Endothelial cell (in vitro differentiated cells): ENCODE measurements around the gene NPB. TPM values are rescaled to one million over a fixed set of nuclear protein-coding genes. Genes with fewer than 3 reads are reported as not detected.

Experiments used
- DNase-seq: peaks from one replicate; pipeline ENCODE4 v3.0.0; 2021; ENCODE audit warnings: low spot score
- H3K27ac Mint-ChIP-seq: one replicate; pipeline ENCODE4 v1.8.0; 2021; ENCODE audit warnings: mixed read lengths, inconsistent platforms; ENCODE audit not compliant: unreplicated experiment
- H3K27me3 Mint-ChIP-seq: one replicate; pipeline ENCODE4 v1.8.0; 2021; ENCODE audit warnings: mild to moderate bottlenecking, moderate library complexity, mixed read lengths, inconsistent platforms; ENCODE audit not compliant: unreplicated experiment
- H3K36me3 Mint-ChIP-seq: one replicate; pipeline ENCODE4 v1.8.0; 2021; ENCODE audit warnings: mild to moderate bottlenecking, low read depth, mixed read lengths, inconsistent platforms; ENCODE audit not compliant: unreplicated experiment
- H3K4me1 Mint-ChIP-seq: one replicate; pipeline ENCODE4 v1.8.0; 2021; ENCODE audit warnings: mild to moderate bottlenecking, mixed read lengths, inconsistent platforms; ENCODE audit not compliant: unreplicated experiment
- H3K4me3 Mint-ChIP-seq: one replicate; pipeline ENCODE4 v1.8.0; 2021; ENCODE audit warnings: mild to moderate bottlenecking, mixed read lengths, inconsistent platforms; ENCODE audit not compliant: unreplicated experiment
- H3K9me3 Mint-ChIP-seq: one replicate; pipeline ENCODE4 v1.8.0; 2021; ENCODE audit warnings: mixed read lengths, inconsistent platforms; ENCODE audit not compliant: unreplicated experiment
- CTCF ChIP-seq: fragments of 200-600 bp; sonication (generic); IDR thresholded peaks from one replicate; pipeline ENCODE4 v1.5.0; 2021; ENCODE audit warnings: antibody characterized with exemption; ENCODE audit not compliant: unreplicated experiment
- total RNA-seq: library from RNA; stranded (reverse); fragmentation: NEBNext Ultra II Directional; extraction: Animal tissue kit (Norgen Biotek cat#: 25700); gene quantifications from one replicate; pipeline ENCODE4 v1.2.1, GENCODE V29; 2021; ENCODE audit not compliant: unreplicated experiment

NPB gene
- total RNA-seq, 1 donor from 2014 or later: 0.56 TPM

DNA sequence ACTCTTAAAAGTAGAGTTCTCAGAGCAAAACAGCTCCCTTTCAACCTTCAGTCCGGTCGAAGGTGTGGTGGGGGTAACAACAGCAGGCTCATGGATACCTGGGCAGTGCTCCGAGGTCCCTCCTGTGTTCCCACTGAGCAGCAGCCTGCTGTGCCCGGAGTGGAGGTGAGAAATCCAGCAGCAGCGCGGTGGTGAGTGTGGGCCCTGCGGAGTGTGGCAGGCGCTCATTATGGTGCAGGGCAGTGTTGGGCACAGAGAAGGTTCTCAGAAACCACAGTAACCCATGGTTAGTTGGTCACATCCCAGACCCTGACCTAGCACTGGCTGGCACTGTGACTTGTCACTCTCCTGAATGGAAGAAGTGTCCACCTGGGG lies 36.7 kb upstream of the NPB start:
- H3K36me3 Mint-ChIP-seq: peaks cover 15% of the 10 kb centered on the region
- peaks cover 27% of the 10 kb centered on the region for H3K27me3 Mint-ChIP-seq
- peaks cover 15% of the 10 kb centered on the region for H3K4me1 Mint-ChIP-seq
- no peak overlapping the region for H3K27ac Mint-ChIP-seq
- no peak for DNase-seq
- no peak for TF ChIP-seq CTCF
- no peaks in the 10 kb centered on the region for H3K9me3 Mint-ChIP-seq
- H3K4me3 Mint-ChIP-seq: no peak overlapping the region

- Mint-ChIP-seq H3K4me3 (no peak overlapping the region), H3K27me3 (peaks cover 26% of the 10 kb centered on the region), H3K27ac (no peak overlapping the region), H3K36me3 (peaks cover 15% of the 10 kb centered on the region), H3K4me1 (peaks cover 15% of the 10 kb centered on the region), H3K9me3 (no peaks in the 10 kb centered on the region)
- TF ChIP-seq CTCF: no peak
- no peak for DNase-seq
Observed at GRCh38 chr17:81865733-81866439, 36.2 kb upstream of the NPB start.

DNA sequence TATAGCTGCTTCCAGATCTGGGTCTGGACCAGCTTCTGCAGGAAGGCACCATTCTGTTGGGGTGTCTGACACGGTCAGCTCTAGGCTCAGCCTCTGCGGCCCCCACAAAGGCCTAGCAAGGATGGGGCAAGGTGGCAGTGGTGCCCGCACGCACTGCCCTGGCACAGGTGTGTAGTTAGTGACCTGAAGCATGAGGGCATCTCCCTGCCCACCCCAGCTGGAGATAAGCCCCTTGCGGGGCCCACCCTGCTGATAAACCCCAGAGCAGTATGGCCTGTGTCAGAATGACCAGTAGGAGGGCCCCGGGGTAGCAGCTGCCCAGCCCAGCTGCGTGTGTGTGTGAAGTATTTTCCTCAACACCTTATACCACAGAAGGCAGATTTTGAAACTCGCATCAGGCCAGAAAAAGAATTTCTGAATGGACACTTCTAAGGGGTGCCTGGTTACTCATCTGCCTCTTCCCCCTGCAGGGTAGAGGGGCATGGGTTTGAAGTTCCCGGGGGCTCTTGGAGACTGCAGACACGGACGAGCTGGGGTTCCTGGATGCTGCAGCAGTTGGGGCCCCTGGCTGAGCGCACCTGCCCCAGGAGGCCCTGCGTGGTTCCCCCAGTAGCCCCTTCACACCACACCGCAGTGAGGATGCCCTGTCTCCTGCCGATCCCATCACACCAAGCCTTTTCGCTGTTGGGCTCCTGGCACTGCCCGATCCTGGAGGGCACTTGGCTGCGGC lies 35.4 kb upstream of the NPB start:
- DNase-seq: no peak
- no peak overlapping the region for H3K4me3 Mint-ChIP-seq
- peaks cover 15% of the 10 kb centered on the region for H3K36me3 Mint-ChIP-seq
- H3K9me3 Mint-ChIP-seq: no peaks in the 10 kb centered on the region
- H3K27ac Mint-ChIP-seq: no peak overlapping the region
- peaks cover 15% of the 10 kb centered on the region for H3K4me1 Mint-ChIP-seq
- H3K27me3 Mint-ChIP-seq: peaks cover 23% of the 10 kb centered on the region
- TF ChIP-seq CTCF: no peak

- DNase-seq: no peak
- Mint-ChIP-seq H3K4me3 (no peak overlapping the region), H3K27me3 (peaks cover 29% of the 10 kb centered on the region)
Observed at GRCh38 chr17:81867170-81867990, 34.7 kb upstream of the NPB start.

More at GRCh38 chr17:81867170-81867990, 34.7 kb upstream of the NPB start:
- no peak for TF ChIP-seq CTCF
- Mint-ChIP-seq H3K36me3 (peaks cover 15% of the 10 kb centered on the region), H3K27ac (peak overlapping the region; percentile 57), H3K9me3 (no peaks in the 10 kb centered on the region), H3K4me1 (peaks cover 15% of the 10 kb centered on the region)
